B cell (primary cell): ENCODE results near the gene KLK1. TPM values are rescaled to one million over a fixed set of nuclear protein-coding genes. Genes with fewer than 3 reads are reported as not detected.

Source experiments
- ATAC-seq: fragments of 200-7000 bp; cut with Tn5 transposase; one replicate; pipeline ENCODE4 v1.10.0; 2021; ENCODE audit warnings: low read depth, mild to moderate bottlenecking, moderate number of reproducible peaks, moderate library complexity
- CTCF ChIA-PET: fragments of 350-600 bp; sonication (Branson Sonifier 250); formaldehyde crosslinking; loops from one replicate; lab custom pipeline; 2021; ENCODE audit warnings: antibody characterized with exemption, inconsistent platforms; lab: Charles Lee
- POLR2A ChIA-PET: fragments of 350-600 bp; sonication (Branson Sonifier 250); formaldehyde crosslinking; loops from one replicate; lab custom pipeline; 2021; ENCODE audit warnings: antibody characterized with exemption; lab: Charles Lee
- DNase-seq: peaks from one replicate; pipeline ENCODE4 v3.0.0; 2013
- H2AFZ ChIP-seq: 2 replicates; pipeline ENCODE4 v1.6.1; 2012; ENCODE audit warnings: mild to moderate bottlenecking, low read depth, low read length; ENCODE audit not compliant: insufficient read depth, poor library complexity, severe bottlenecking
- H3K27ac ChIP-seq, 2 donors: 1 replicate in 1 of 2; 2 replicates in 1 of 2; pipeline ENCODE4 v1.5.1; 2012 to 2013; ENCODE audit warnings: low read length in 2 of 2, mild to moderate bottlenecking in 2 of 2, moderate library complexity in 1 of 2
- H3K27me3 ChIP-seq, 4 experiments: fragments of 200-600 bp in 1 of 4; sonication (generic) in 1 of 4; replicated peaks in 1 of 4; 1 replicate in 2 of 4; 2 replicates in 2 of 4; pipeline versions ENCODE4 v1.6.1 to v1.7.0; 2013 to 2016; ENCODE audit warnings: low read length in 3 of 4, mild to moderate bottlenecking in 2 of 4, mixed read lengths in 1 of 4, moderate library complexity in 1 of 4; ENCODE audit not compliant: insufficient read depth in 4 of 4, control insufficient read depth in 3 of 4; ENCODE audit errors: control extremely low read depth in 1 of 4
- H3K36me3 ChIP-seq, 2 experiments: replicated peaks in 1 of 2; 1 replicate in 1 of 2; 2 replicates in 1 of 2; pipeline versions ENCODE4 v1.6.1 to v1.7.1; 2013; ENCODE audit warnings: low read length in 1 of 2; ENCODE audit not compliant: insufficient read depth in 2 of 2, control insufficient read depth in 1 of 2; ENCODE audit errors: control extremely low read depth in 1 of 2, extremely low read depth in 1 of 2
- H3K4me1 ChIP-seq, 2 donors: fragments of 200-600 bp in 1 of 2; sonication (generic) in 1 of 2; 1 replicate in 1 of 2; 2 replicates in 1 of 2; pipeline versions ENCODE4 v1.5.1 to v1.6.1; 2013 to 2017; ENCODE audit warnings: low read length in 2 of 2; ENCODE audit not compliant: control insufficient read depth in 2 of 2, insufficient read depth in 2 of 2
- H3K4me2 ChIP-seq: replicated peaks from 2 replicates; pipeline ENCODE3; 2012; ENCODE audit warnings: mild to moderate bottlenecking, low read depth, low read length; ENCODE audit not compliant: poor library complexity, severe bottlenecking
- H3K4me3 ChIP-seq, 5 experiments: fragments of 200-600 bp in 1 of 5; sonication (generic) in 1 of 5; 1 replicate in 3 of 5; 2 replicates in 2 of 5; pipeline versions ENCODE4 v1.5.1 to v1.7.0; 2011 to 2016; ENCODE audit warnings: low read length in 4 of 5, mild to moderate bottlenecking in 4 of 5, low read depth in 2 of 5, control low read depth in 1 of 5, moderate library complexity in 1 of 5; ENCODE audit not compliant: insufficient read depth in 1 of 5; ENCODE audit errors: control extremely low read depth in 1 of 5, extremely low read depth in 1 of 5
- H3K79me2 ChIP-seq: fragments of 200-600 bp; sonication (generic); one replicate; pipeline ENCODE4 v1.6.0; 2016; ENCODE audit warnings: low read length; ENCODE audit not compliant: control insufficient read depth, insufficient read depth
- H3K9ac ChIP-seq: fragments of 200-600 bp; sonication (generic); 2 replicates; pipeline ENCODE4 v1.6.1; 2017; ENCODE audit warnings: mild to moderate bottlenecking, low read length, moderate library complexity
- H3K9me3 ChIP-seq, 3 donors: one replicate each; pipeline versions ENCODE4 v1.6.1 to v1.7.1; 2013; ENCODE audit warnings: low read length in 2 of 3; ENCODE audit not compliant: control insufficient read depth in 2 of 3, insufficient read depth in 1 of 3; ENCODE audit errors: control extremely low read depth in 1 of 3
- H4K20me1 ChIP-seq: 2 replicates; pipeline ENCODE4 v1.6.0; 2012; ENCODE audit warnings: mild to moderate bottlenecking, low read length; ENCODE audit not compliant: insufficient read depth, control insufficient read depth, poor library complexity, severe bottlenecking
- H3K27ac Mint-ChIP-seq: one replicate; pipeline ENCODE4 v1.8.0; 2021; ENCODE audit warnings: mixed read lengths
- H3K27me3 Mint-ChIP-seq: one replicate; pipeline ENCODE4 v1.8.0; 2021; ENCODE audit warnings: mixed read lengths
- H3K4me1 Mint-ChIP-seq: one replicate; pipeline ENCODE4 v1.8.0; 2021; ENCODE audit warnings: mixed read lengths
- H3K4me3 Mint-ChIP-seq: one replicate; pipeline ENCODE4 v1.8.0; 2021; ENCODE audit warnings: mixed read lengths
- H3K9me3 Mint-ChIP-seq: one replicate; pipeline ENCODE4 v1.8.0; 2022; ENCODE audit warnings: mixed read lengths; ENCODE audit not compliant: insufficient read depth
- CTCF ChIP-seq: fragments of 200-600 bp; IDR thresholded peaks from one replicate; pipeline ENCODE4 v1.8.0; 2022; ENCODE audit warnings: antibody characterized with exemption, mild to moderate bottlenecking
- EZH2 ChIP-seq: IDR thresholded peaks from 2 replicates; pipeline ENCODE4 v1.6.1; 2012; ENCODE audit warnings: borderline replicate concordance, low read depth, mild to moderate bottlenecking, moderate library complexity, low read length; ENCODE audit not compliant: insufficient read depth, poor library complexity, severe bottlenecking
- WGBS: methylation state at CpG from one replicate; pipeline ENCODE4 v1.1.5; 2013; ENCODE audit warnings: missing lambda C conversion rate; ENCODE audit not compliant: insufficient coverage; 5-methylcytosine and 5-hydroxymethylcytosine counted together
- intact Hi-C: fragments of 100-400 bp; cut with micrococcal nuclease; formaldehyde crosslinking; loops from one replicate; pipeline ENCODE4 v1.10.0; 2022
- polyA plus RNA-seq: library from polyadenylated mRNA; depleted of rRNA; stranded (reverse); fragments of >200 nt; gene quantifications from 2 replicates; pipeline ENCODE4 v1.2.3, GENCODE V29; 2012
- total RNA-seq, 2 donors: library from RNA; stranded (reverse); fragments of 120-200 nt in 1 of 2; gene quantifications; 1 replicate in 1 of 2; 2 replicates in 1 of 2; pipeline versions ENCODE4 v1.2.3 to v1.2.4, GENCODE V29; 2013 to 2022

The KLK1 gene
- total and polyA plus RNA-seq, 2 donors (not counting 1 experiment from before 2014, with no cell fraction given) = 9.5 to 15.2 TPM

- Histone ChIP-seq H3K36me3 (no peaks in the 10 kb centered on the region), H3K9ac (no peak overlapping the region), H3K27me3 (peaks cover 0 to 58% (median 26%) of the 10 kb centered on the region in 4 experiments), H3K9me3 (peaks cover 0 to 25% (median 1%) of the 10 kb centered on the region in 3 donors), H4K20me1 (no peaks in the 10 kb centered on the region), H3K4me2 (no peak overlapping the region), H2AFZ (no peak overlapping the region), H3K79me2 (no peaks in the 10 kb centered on the region), H3K4me1 (peaks cover 6 to 8% of the 10 kb centered on the region in 2 donors), H3K27ac (no peak overlapping the region), H3K4me3 (no peak overlapping the region)
- no peak overlapping the region for H3K27ac Mint-ChIP-seq
- no peaks in the 10 kb centered on the region for H3K9me3 Mint-ChIP-seq
- intact Hi-C loops = loop anchor here (5.0 kb wide), 1 partner anchor 842 kb away; no protein-coding TSS in a partner anchor
- WGBS = 52% methylated on average over 20 of the region's 25 CpGs
- H3K27me3 Mint-ChIP-seq = peaks cover 64% of the 10 kb centered on the region
- ATAC-seq (no peak), DNase-seq (no peak)
- no peak overlapping the region for H3K4me3 Mint-ChIP-seq
- ChIA-PET POLR2A (no interaction called here), CTCF (interaction anchor here (0.5 to 3.2 kb wide), 7 partner anchors 142 to 644 kb away, joined by 3 to 15 read pairs (median 4); no protein-coding TSS in a partner anchor)
- peaks cover 7% of the 10 kb centered on the region for H3K4me1 Mint-ChIP-seq
- no peak for TF ChIP-seq EZH2
- TF ChIP-seq CTCF = no peak
Measured at GRCh38 chr19:50779504-50780457, 43.8 kb downstream of the KLK1 start.
